GM18498 (cell line): Measurements from ENCODE around the gene LDHB.
"Not testable (repeated sequence)": the region's sequence is repeated elsewhere in the genome, so short reads cannot be mapped to it uniquely, and the experiment has no call there.

Experiments used
- ATAC-seq: cut with Tn5 transposase; IDR thresholded peaks from one replicate; pipeline ENCODE4 v1.9.1; 2021; ENCODE audit warnings: mild to moderate bottlenecking, moderate library complexity; ENCODE audit not compliant: unreplicated experiment

Gene LDHB

DNA sequence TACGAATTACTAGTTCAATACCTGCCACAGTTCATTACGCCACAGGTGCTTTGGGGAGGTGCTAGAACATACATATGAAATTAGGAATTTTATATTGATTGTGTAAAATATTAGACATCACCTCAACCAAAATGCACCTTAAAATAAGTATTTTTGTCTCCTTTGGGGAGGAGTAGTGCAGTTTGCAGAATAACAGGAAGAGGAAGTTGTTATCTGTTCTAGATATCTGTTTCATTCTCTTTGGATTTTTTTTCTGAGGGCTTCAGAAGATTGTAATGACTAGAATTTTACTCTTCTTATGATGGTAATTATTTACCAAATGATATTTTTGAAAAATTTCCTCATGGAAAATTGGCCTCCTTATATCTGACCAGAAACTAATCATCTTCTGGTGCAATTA lies 43.1 kb downstream of the LDHB start:
- ATAC-seq, result no peak

DNA sequence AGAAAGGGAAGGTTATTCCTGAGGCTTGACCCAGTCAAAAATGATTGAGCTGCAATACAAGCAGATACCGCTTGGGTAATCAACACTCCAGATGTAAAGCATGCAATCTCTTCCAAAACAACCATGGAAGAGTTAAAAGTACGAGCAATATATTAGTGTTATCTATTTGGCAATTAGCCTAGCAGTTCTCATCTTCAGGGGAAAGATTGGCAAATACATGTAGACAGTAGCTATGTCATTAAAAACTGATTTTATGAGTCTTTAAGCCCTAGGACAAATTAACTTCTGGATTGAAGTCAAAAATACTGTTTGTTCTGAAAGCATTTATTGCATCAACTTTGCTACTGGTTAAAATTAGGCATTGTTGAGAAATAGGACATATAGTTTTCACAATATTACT lies 43.7 kb downstream of the LDHB start:
- no peak for ATAC-seq

DNA sequence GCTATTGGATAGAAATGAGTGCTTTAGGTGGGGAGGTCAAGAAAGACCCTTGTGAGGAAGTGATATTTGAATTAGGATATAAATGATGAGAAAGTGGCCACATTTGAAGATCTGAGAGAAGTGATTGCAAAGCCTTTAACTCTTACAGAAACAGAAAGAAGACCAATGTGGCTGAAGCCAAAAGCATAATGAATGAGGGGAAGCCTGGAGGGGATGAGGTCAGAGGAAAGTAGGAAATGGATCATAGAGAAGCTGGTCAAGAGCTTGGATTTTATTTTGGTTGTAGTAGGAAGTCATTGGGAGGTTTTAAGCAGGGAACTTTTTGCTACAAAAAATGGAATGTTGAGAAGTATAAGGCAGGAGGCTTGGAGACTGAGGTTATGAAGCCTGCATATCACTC lies 49.4 kb downstream of the LDHB start:
- ATAC-seq, result no peak

DNA sequence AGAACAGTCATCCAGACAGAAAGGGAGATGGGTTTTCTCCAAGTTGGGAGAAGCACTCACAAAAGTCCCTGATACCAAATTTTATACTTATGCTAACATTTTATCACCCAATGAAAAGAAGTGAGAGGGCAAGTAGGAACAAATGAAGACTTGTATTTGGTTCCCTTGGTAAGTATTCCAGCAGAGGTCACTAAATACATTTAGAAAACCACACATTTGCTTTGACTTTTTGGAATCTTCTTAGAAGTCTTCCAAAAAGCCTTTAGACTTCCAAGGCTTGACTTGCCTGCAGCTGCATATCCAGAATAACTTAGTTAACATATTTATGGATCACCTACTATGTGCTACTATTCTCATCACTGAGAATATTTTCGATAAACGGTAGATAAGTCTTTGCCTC lies 49.9 kb downstream of the LDHB start:
- no peak for ATAC-seq

DNA sequence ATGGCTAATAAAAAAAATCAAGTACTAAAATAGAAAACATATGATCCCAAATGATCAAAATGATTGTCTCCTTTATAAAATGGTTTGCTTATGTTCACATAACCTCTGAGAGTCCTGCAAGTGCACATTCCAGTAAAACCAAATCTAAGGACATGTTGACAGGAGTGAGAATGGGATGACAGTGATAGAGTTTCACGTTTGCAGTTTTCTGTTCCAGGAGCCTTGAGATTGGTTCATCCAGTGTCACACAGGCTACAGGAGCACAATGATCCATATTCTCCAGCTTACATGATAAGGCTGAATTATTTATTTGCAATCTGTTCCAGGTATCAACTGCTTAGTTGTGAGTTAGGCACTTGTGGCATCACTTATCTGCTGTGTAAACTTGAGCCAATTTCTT lies 51.5 kb downstream of the LDHB start:
- no peak for ATAC-seq

DNA sequence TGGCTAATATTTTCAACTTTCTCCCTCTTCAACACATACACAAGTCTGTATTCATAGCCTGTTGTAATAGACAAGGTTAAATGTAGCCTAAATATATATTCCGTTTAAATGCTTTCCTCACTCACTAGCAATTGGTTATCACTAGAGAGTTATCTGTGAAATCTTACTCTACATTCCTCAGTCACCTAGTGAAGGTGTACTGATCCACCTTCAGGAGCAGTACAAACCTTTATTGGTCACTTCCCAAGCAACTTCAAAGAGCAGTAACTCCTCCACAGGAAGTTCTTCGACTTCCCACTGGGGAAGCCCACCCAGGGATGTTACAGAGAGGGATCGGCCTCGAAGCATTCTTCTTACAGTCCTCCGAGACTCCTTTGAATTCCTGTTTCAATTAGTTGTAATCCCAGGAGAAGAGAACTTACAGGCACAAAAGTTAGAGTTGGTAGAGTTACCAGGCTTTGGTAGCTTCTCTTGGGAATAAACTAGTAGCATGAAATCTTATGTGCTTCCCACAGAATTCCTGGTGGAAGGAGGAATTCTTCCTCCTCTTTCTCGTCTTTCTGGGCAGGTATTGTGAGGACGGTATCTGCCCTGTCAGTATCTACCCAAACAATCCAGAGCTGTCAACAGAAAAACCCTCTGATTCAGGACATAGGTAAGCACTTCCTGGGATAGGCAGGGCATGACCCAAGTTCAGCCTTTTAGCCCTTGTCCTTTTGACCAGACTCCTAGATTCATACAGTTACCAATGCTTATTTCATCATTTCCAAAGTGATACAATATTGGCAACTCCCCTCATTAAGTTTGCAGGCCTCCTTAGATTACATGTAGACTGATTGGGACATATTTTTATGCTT lies 53.2 kb downstream of the LDHB start, which contains the start of gene GYS2:
Gene GYS2, minus strand, starts transcription at position 603 of the 857 bp plus-strand sequence. Its CDS starts 255 bp downstream, at position 348.
- no peak for ATAC-seq

DNA sequence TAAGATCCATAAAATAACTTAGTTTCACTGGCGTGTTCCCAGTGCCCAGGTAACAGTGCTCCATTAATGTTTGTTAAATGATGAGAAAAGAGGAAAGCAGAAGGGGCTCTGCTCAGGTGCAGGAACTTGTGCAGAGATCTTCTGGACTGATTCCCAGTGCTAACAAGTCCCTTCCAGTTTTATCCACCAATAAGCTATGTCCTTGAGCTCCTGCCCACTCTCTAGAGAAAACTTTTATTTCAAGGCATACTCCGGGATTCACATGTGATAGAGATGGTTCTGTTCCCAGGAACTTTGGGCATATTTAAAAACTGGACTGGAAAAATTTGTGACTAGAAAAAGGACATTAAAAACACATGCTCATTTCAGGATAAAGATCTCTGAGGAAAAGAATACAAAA lies 54.9 kb downstream of the LDHB start:
- ATAC-seq, result no peak

DNA sequence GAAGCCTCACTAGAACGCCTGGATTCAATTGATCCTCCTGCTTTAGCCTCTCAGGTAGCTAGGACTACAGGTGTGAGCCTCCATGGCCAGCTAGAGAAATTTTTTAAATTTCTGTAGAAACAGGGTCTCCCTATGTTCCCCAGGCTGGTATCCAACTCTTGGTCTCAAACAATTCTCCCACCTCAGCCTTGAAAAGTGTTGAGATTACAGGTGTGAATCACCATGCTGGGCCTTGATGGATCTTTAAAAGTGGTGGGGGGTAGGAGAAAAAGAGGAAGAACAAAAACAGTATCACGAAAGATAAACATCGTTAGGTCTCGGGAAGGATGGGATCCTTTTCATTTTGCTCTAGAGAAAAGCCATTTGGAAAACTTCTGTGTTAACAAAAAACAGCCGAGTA lies 57.4 kb downstream of the LDHB start:
- no peak for ATAC-seq

DNA sequence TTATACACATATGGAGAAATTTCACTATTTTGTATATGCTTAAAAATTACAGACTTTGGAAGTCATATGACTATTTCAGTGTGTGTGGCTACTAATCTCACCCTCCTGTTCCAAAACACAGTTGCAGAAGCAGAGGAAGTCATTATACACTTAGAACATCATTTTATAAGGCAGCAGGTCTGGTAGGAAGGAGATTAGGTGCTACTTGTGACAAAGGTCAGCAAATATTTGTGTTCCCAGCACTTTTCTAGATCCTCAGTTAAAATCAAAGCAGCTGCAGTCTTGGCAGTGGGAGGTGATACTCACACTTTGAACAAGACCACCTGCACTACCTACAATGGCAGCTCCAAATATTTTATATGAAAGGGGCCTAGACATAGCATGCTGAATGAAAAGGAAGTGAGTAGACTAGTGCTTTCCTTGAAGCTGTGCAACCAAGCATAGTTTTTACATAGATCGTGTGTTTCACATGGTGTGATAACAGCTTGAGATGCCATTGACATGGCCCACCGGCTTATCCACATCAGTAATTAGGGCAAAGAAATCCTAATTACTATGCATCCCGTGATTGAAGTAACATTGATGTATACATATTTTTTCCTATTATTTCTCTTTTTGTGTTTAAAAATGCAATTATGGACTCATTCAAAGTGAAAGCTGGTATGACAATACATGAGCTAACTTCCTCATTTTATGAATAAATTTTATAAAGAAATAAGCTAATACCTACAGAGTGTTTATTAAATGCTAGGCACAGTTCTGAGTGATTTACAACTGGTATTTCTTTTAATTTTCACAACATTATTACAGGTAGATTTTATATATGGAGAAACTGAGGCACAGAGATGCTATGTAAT lies 58.3 kb downstream of the LDHB start:
- peak; percentile 53 for ATAC-seq

DNA sequence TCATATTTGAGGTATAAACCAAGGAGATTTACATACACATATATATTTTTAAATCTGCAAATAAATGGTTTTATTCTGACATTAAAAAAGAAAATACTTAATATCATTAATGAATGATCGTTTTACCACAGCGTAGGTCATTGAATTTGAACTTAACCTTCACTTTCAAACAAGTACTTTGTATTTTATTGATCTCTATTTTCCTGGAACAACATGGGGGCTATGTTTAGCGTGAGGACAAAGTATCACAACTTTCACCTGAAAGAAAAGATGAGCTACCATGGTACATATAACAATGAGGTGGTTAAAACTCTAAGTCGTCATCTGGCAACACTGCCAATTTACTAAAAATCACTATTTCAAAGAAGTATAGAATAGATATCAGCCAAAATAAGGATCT lies 59.0 kb downstream of the LDHB start:
- ATAC-seq, result no peak

DNA sequence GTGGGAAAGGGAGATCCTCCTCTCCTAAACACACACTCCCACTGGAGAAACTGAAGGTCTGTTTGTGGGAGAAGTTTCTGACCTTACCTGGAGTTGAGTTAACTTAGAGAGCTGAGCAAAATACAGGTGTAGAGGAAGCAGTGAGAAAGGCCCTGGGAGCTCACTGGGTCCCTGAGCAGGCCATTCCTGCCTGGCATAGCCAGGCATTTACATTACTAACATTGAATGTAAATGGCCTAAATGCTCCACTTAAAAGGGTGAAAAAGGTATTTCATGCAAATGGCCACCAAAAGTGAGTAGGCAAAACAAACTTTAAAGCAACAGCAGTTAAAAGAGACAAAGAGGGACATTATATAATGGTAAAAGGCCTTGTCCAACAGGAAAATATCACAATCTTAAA lies 62.3 kb downstream of the LDHB start:
- ATAC-seq, result not testable (repeated sequence)

DNA sequence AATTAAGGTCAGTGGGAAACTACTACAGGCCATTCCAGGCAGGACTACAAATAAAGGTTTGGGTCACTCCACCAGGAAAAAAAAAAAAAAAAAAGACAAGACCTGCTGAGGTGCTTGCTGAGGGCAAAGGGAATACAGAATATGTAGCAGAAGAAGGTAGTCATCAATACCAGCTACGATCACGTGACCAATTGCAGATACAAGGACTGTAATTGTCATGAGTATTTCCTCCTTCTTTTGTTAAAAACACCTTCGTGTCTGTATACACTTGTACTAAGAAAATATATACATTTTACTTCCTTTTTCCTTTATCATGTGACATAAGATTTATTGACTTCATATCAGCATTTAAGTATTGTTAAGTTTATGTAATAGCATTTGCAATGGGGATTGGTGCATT lies 72.2 kb downstream of the LDHB start:
- no peak for ATAC-seq
